K562 (cell line): ENCODE results near the gene TNIK. TPM values are rescaled to one million over a fixed set of nuclear protein-coding genes. Genes with fewer than 3 reads are reported as not detected.

ENCODE experiments used
- ATAC-seq: fragments of 200-7000 bp; cut with Tn5 transposase; 3 replicates; pipeline ENCODE4 v1.9.1; 2020; ENCODE audit warnings: moderate library complexity
- BruUV-seq: library from RNA; stranded (reverse); fragments of 400-500 nt; replicated peaks from 2 replicates; lab custom pipeline; 2021; lab: Mats Ljungman, UMichigan
- CTCF ChIA-PET: fragments of 300-600 bp; formaldehyde crosslinking; extraction: SDS; loops from one replicate; lab custom pipeline; 2021; ENCODE audit warnings: low intra/inter-chr PET ratio; lab: Yijun Ruan, JAX
- POLR2A ChIA-PET: fragments of 300-600, 350-650 bp; sonication (Branson Sonifier 250); formaldehyde crosslinking; extraction: SDS; loops from one replicate; lab custom pipeline; 2021; ENCODE audit warnings: antibody characterized with exemption, inconsistent platforms; lab: Yijun Ruan, JAX
- DNase-seq, 4 experiments: peaks; one replicate each; pipeline versions ENCODE4 v3.0.0 to v3.0.0-alpha.2; 2011 to 2018; ENCODE audit warnings: low spot score in 3 of 4, mixed read lengths in 3 of 4; ENCODE audit errors: extremely low read depth in 1 of 4
- FAIRE-seq: peaks from 2 replicates; lab custom pipeline; 2011; peaks lifted over from hg19 to GRCh38; lab: Jason Lieb, UNC
- H2AFZ ChIP-seq: 2 replicates; pipeline ENCODE4 v1.6.0; 2011; ENCODE audit warnings: low read depth, low read length, control low read depth, inconsistent platforms
- H3K27ac ChIP-seq: fragments of 200-600 bp; 3 replicates; pipeline ENCODE4 v1.8.0; 2011; ENCODE audit warnings: low read depth, mild to moderate bottlenecking, control low read depth, inconsistent platforms, low read length, moderate library complexity, mixed read lengths; ENCODE audit errors: extremely low read depth
- H3K27me3 ChIP-seq, 2 experiments: fragments of 300-600 bp in 1 of 2; 2 replicates in 1 of 2; 3 replicates in 1 of 2; pipeline versions ENCODE4 v1.6.0 to v1.8.0; 2011; ENCODE audit warnings: inconsistent platforms in 2 of 2, low read length in 2 of 2, mild to moderate bottlenecking in 1 of 2, mixed read lengths in 1 of 2, moderate library complexity in 1 of 2; ENCODE audit not compliant: control insufficient read depth in 2 of 2, insufficient read depth in 2 of 2
- H3K36me3 ChIP-seq: fragments of 300-600 bp; 3 replicates; pipeline ENCODE4 v1.8.0; 2011; ENCODE audit warnings: mild to moderate bottlenecking, low read length, inconsistent platforms; ENCODE audit not compliant: control insufficient read depth, insufficient read depth
- H3K4me1 ChIP-seq, 2 experiments: fragments of 200-600 bp in 1 of 2; replicated peaks in 1 of 2; 2 replicates in 1 of 2; 3 replicates in 1 of 2; pipeline versions ENCODE4 v1.5.1 to v1.8.0; 2011; ENCODE audit warnings: inconsistent platforms in 2 of 2, low read length in 2 of 2, mild to moderate bottlenecking in 1 of 2, mixed read lengths in 1 of 2, moderate library complexity in 1 of 2; ENCODE audit not compliant: control insufficient read depth in 2 of 2, insufficient read depth in 2 of 2
- H3K4me2 ChIP-seq: 2 replicates; pipeline ENCODE4 v1.6.1; 2011; ENCODE audit warnings: low read length, control low read depth, inconsistent platforms, mixed read lengths; ENCODE audit not compliant: insufficient read depth
- H3K4me3 ChIP-seq: fragments of 200-600 bp; sonication (generic), shearing (Covaris generic); 2 replicates; pipeline ENCODE4 v1.5.1; 2016; ENCODE audit warnings: control low read depth, inconsistent platforms
- H3K79me2 ChIP-seq: fragments of 200-600 bp; 3 replicates; pipeline ENCODE4 v1.8.0; 2011; ENCODE audit warnings: low read length, inconsistent platforms; ENCODE audit not compliant: control insufficient read depth, insufficient read depth
- H3K9ac ChIP-seq, 2 experiments: 2 replicates each; pipeline versions ENCODE4 v1.6.0 to v1.6.1; 2011; ENCODE audit warnings: low read depth in 2 of 2, low read length in 2 of 2, control low read depth in 1 of 2, inconsistent platforms in 1 of 2, mild to moderate bottlenecking in 1 of 2, mixed read lengths in 1 of 2; ENCODE audit not compliant: insufficient read depth in 1 of 2
- H3K9me1 ChIP-seq: one replicate; pipeline ENCODE4 v1.6.0; 2011; ENCODE audit warnings: inconsistent platforms, mild to moderate bottlenecking, low read length, moderate library complexity; ENCODE audit not compliant: control insufficient read depth, insufficient read depth
- H3K9me3 ChIP-seq: replicated peaks from 2 replicates; pipeline ENCODE4 v1.5.1; 2011; ENCODE audit warnings: low read depth, low read length, inconsistent platforms; ENCODE audit not compliant: control insufficient read depth, insufficient read depth
- H4K20me1 ChIP-seq: replicated peaks from 2 replicates; pipeline ENCODE4 v1.6.1; 2011; ENCODE audit warnings: low read length, inconsistent platforms, mixed read lengths; ENCODE audit not compliant: control insufficient read depth, insufficient read depth
- ATF3 ChIP-seq, 2 experiments: fragments of 450-650 bp in 1 of 2; sonication (generic) in 1 of 2; formaldehyde crosslinking in 1 of 2; IDR thresholded peaks in 1 of 2; conservative IDR thresholded peaks in 1 of 2; 2 replicates each; pipeline versions ENCODE4 v1.6.1 to v1.8.1; 2016 to 2023; ENCODE audit warnings: mild to moderate bottlenecking in 2 of 2, moderate library complexity in 2 of 2, inconsistent platforms in 1 of 2, missing genetic modification reagents in 1 of 2
- FOSL1 ChIP-seq: fragments of 200-800 bp; sonication (Bioruptor generic); conservative IDR thresholded peaks from 2 replicates; pipeline ENCODE4 v1.6.1; 2016; ENCODE audit warnings: missing genetic modification characterization, missing compliant biosample characterization
- FOXA3 ChIP-seq, 2 experiments: fragments of 450-650 bp in 1 of 2; sonication (generic) in 1 of 2; formaldehyde crosslinking; IDR thresholded peaks in 1 of 2; conservative IDR thresholded peaks in 1 of 2; 2 replicates each; pipeline versions ENCODE4 v1.4.0 to v1.8.0; 2020 to 2022; ENCODE audit warnings: mild to moderate bottlenecking in 2 of 2, missing genetic modification reagents in 1 of 2
- JUND ChIP-seq, 2 experiments: IDR thresholded peaks; 2 replicates in 1 of 2; 3 replicates in 1 of 2; pipeline ENCODE4 v1.6.1; 2011; ENCODE audit warnings: borderline replicate concordance in 2 of 2, low read depth in 2 of 2, low read length in 2 of 2, improper control_type of control experiment in 1 of 2, missing biosample characterization in 1 of 2, missing genetic modification characterization in 1 of 2, missing genetic modification reagents in 1 of 2
- KLF10 ChIP-seq: fragments of 250-450 bp; sonication (Bioruptor Pico); IDR thresholded peaks from 2 replicates; pipeline ENCODE4 v1.6.1; 2021; ENCODE audit warnings: matching md5 sums
- NELFE ChIP-seq: IDR thresholded peaks from 2 replicates; pipeline ENCODE4 v1.6.1; 2011; ENCODE audit warnings: mild to moderate bottlenecking; ENCODE audit not compliant: insufficient read depth, insufficient read length
- RBM15 ChIP-seq: fragments of 200-400 bp; formaldehyde crosslinking; IDR thresholded peaks from 2 replicates; pipeline ENCODE4 v1.6.1; 2018; ENCODE audit warnings: mild to moderate bottlenecking, low read length, moderate library complexity; ENCODE audit not compliant: insufficient read depth
- YY1 ChIP-seq, 3 experiments: IDR thresholded peaks; 2 replicates each; pipeline ENCODE4 v1.6.1; 2011; ENCODE audit warnings: low read length in 2 of 3, mild to moderate bottlenecking in 2 of 3, moderate library complexity in 2 of 3, borderline replicate concordance in 1 of 3, control low read depth in 1 of 3, low read depth in 1 of 3; ENCODE audit not compliant: insufficient read depth in 3 of 3, insufficient replicate concordance in 2 of 3, control insufficient read depth in 1 of 3, insufficient read length in 1 of 3; ENCODE audit errors: extremely low read depth in 1 of 3
- ZBTB40 ChIP-seq, 2 experiments: fragments of 450-650 bp in 1 of 2; sonication (generic) in 1 of 2; formaldehyde crosslinking in 1 of 2; IDR thresholded peaks; 2 replicates each; pipeline versions ENCODE4 v1.7.1 to v1.9.0; 2016 to 2022; ENCODE audit warnings: inconsistent platforms in 1 of 2, mild to moderate bottlenecking in 1 of 2, missing genetic modification reagents in 1 of 2
- WGBS: fragments of 100-300 bp; shearing (Covaris generic); methylation state at CpG from one replicate; pipeline ENCODE4 v1.1.6; 2016; ENCODE audit warnings: low coverage, mixed read lengths; ENCODE audit not compliant: insufficient coverage; ENCODE audit errors: missing lambda C conversion rate; 5-methylcytosine and 5-hydroxymethylcytosine counted together
- in situ Hi-C: fragments of 300-500 bp; cut with MboI; formaldehyde crosslinking; loops from 4 replicates; pipeline ENCODE4 v1.15.0; 2018; ENCODE audit warnings: inconsistent platforms, mixed read lengths
- intact Hi-C: fragments of 100-400 bp; cut with micrococcal nuclease; formaldehyde crosslinking; loops from 2 replicates; pipeline ENCODE4 v1.14.2; 2022
- polyA plus RNA-seq, 8 experiments: library from polyadenylated mRNA; depleted of rRNA in 4 of 8; stranded (reverse) in 5 of 8; unstranded in 3 of 8; fragments of >200 nt; fragmentation: Nextera tagmentation in 2 of 8; fragmentation: Illumina TruSeq in 1 of 8; extraction: Ambion mirVana in 2 of 8; extraction: Trizol in 1 of 8; gene quantifications; 2 replicates each; pipeline versions ENCODE4 v1.2.1 to v1.2.3, GENCODE V29; 2011 to 2014; ENCODE audit warnings: inconsistent platforms in 1 of 8, missing spikeins in 1 of 8
- total RNA-seq, 7 experiments: library from RNA; depleted of rRNA in 6 of 7; stranded (reverse); fragments of >200 nt in 6 of 7; fragmentation: Illumina TruSeq in 2 of 7; extraction: Trizol in 2 of 7; gene quantifications; 2 replicates each; pipeline versions ENCODE4 v1.2.1 to v1.2.3, GENCODE V29; 2011 to 2021; ENCODE audit warnings: low replicate concordance in 1 of 7

The TNIK gene
- total and polyA plus RNA-seq, 9 of the 15 experiments (the other 6 are each of a cell fraction or from before 2014, with no cell fraction given), result 6.6 to 39.0 (median 24.7) TPM

GRCh38 chr3:171261487-171261886 lies 198.7 kb downstream of the TNIK start:
- in situ Hi-C loops, result no loop called here
- H3K4me1 ChIP-seq, result no peaks in the 10 kb centered on the region; a peak in 2 of 5 replicates
- no peak for DNase-seq
- TF ChIP-seq KLF10 (CRISPR knock-in tag), result no peak
- no peak for TF ChIP-seq RBM15
- no peak for TF ChIP-seq FOXA3 (CRISPR knock-in tag; conservative IDR thresholded peaks at IDR 0.05 in 1 of 2, IDR thresholded peaks at IDR 0.05 in 1 of 2)
- peak; percentile 63 for TF ChIP-seq FOSL1 (tag)
- peak; percentile 32; the same call in 1 of the 2 replicates for TF ChIP-seq JUND (IDR thresholded peaks at IDR 0.05; ENCODE audit: borderline replicate concordance, low read depth, low read length)
- no peak for TF ChIP-seq JUND (tag; IDR thresholded peaks at IDR 0.05; ENCODE audit: borderline replicate concordance, low read depth, low read length)
- no peak for TF ChIP-seq NELFE
- TF ChIP-seq YY1 (IDR thresholded peaks at IDR 0.05; ENCODE audit: borderline replicate concordance in 1 of 3, control insufficient read depth in 1 of 3, extremely low read depth in 1 of 3, insufficient read depth in 3 of 3, insufficient read length in 1 of 3, insufficient replicate concordance in 2 of 3, low read depth in 1 of 3, low read length in 2 of 3), result no peak
- peak; percentile 37; the same call in 1 of the 2 replicates for TF ChIP-seq ATF3 (IDR thresholded peaks at IDR 0.05)
- no peak for TF ChIP-seq ATF3 (CRISPR knock-in tag; conservative IDR thresholded peaks at IDR 0.05)
- TF ChIP-seq ZBTB40 (IDR thresholded peaks at IDR 0.05), result no peak
- TF ChIP-seq ZBTB40 (CRISPR knock-in tag; IDR thresholded peaks at IDR 0.05), result no peak

More at GRCh38 chr3:171261487-171261886, 198.7 kb downstream of the TNIK start:
- H3K27me3 ChIP-seq, result no peaks in the 10 kb centered on the region
- intact Hi-C loops, result no loop called here
- no peak overlapping the region for H3K9ac ChIP-seq
- BruUV-seq, result no TSS peak
- no peak overlapping the region for H3K27ac ChIP-seq
- FAIRE-seq (no peak), ATAC-seq (no peak)
- H2AFZ ChIP-seq, result no peak overlapping the region
- H3K4me2 ChIP-seq, result no peak overlapping the region
- WGBS, result 51% methylated on average over 3 of the region's 3 CpGs
- ChIA-PET POLR2A (interaction anchor here (1.3 to 1.7 kb wide), 2 partner anchors 9 to 12 kb away, joined by 5 to 9 read pairs; no protein-coding TSS in a partner anchor), CTCF (no interaction called here)
- no peaks in the 10 kb centered on the region for H3K36me3 ChIP-seq
- H3K4me3 ChIP-seq, result no peak overlapping the region
- H4K20me1 ChIP-seq, result 0 out of 2 replicates have a peak, but pooled peaks cover 5% of the 10 kb centered on the region
- H3K9me3 ChIP-seq, result no peaks in the 10 kb centered on the region
- 0 out of 3 replicates have a peak, but pooled peaks cover 2% of the 10 kb centered on the region for H3K79me2 ChIP-seq
- H3K9me1 ChIP-seq, result no peaks in the 10 kb centered on the region
